Upper lobe of right lung (tissue), 1 donor: ENCODE measurements around the gene CDC42SE2. TPM values are rescaled to one million over a fixed set of nuclear protein-coding genes. Genes with fewer than 3 reads are reported as not detected.

Experiments used
- ATAC-seq: fragments of 200-7000 bp; cut with Tn5 transposase; one replicate; pipeline ENCODE4 v1.9.1; 2020; ENCODE audit warnings: mild to moderate bottlenecking, moderate library complexity
- DNase-seq: peaks from one replicate; pipeline ENCODE4 v3.0.0-alpha.2; 2020
- H3K27ac ChIP-seq: fragments of 200-600 bp; one replicate; pipeline ENCODE4 v1.8.0; 2022
- H3K27me3 ChIP-seq: fragments of 200-600 bp; one replicate; pipeline ENCODE4 v1.8.0; 2022; ENCODE audit warnings: mild to moderate bottlenecking
- H3K36me3 ChIP-seq: fragments of 200-600 bp; one replicate; pipeline ENCODE4 v1.8.0; 2022
- H3K4me1 ChIP-seq: fragments of 200-600 bp; one replicate; pipeline ENCODE4 v1.8.0; 2022
- H3K4me3 ChIP-seq: fragments of 200-600 bp; one replicate; pipeline ENCODE4 v1.8.0; 2022; ENCODE audit warnings: mild to moderate bottlenecking
- H3K9me3 ChIP-seq: fragments of 200-600 bp; one replicate; pipeline ENCODE4 v1.8.0; 2022
- CTCF ChIP-seq: fragments of 200-600 bp; IDR thresholded peaks from one replicate; pipeline ENCODE4 v1.8.0; 2022; ENCODE audit warnings: antibody characterized with exemption
- intact Hi-C: fragments of 100-400 bp; cut with DNase I; formaldehyde crosslinking; loops from one replicate; pipeline ENCODE4 v1.11.0; 2022
- total RNA-seq: library from RNA; stranded (reverse); fragmentation: NEBNext Ultra II Directional; extraction: Animal tissue kit (Norgen Biotek cat#: 25700); gene quantifications from one replicate; pipeline ENCODE4 v1.2.1, GENCODE V29; 2021
- donor health status: DM: no; HTN: yes; CAD: no; lungs with severe emphysema.

The CDC42SE2 gene
- total RNA-seq, 1 donor from 2014 or later, result 37.0 TPM

- Histone ChIP-seq H3K4me1 (peaks cover 10% of the 10 kb centered on the region), H3K27ac (no peak overlapping the region), H3K4me3 (no peak overlapping the region), H3K9me3 (no peaks in the 10 kb centered on the region), H3K36me3 (peaks cover 17% of the 10 kb centered on the region), H3K27me3 (no peaks in the 10 kb centered on the region)
- intact Hi-C loops, result no loop called here
- no peak for TF ChIP-seq CTCF
- DNase-seq (no peak), ATAC-seq (no peak)
Observed at GRCh38 chr5:131357739-131358561, 94.1 kb downstream of the CDC42SE2 start.

DNA sequence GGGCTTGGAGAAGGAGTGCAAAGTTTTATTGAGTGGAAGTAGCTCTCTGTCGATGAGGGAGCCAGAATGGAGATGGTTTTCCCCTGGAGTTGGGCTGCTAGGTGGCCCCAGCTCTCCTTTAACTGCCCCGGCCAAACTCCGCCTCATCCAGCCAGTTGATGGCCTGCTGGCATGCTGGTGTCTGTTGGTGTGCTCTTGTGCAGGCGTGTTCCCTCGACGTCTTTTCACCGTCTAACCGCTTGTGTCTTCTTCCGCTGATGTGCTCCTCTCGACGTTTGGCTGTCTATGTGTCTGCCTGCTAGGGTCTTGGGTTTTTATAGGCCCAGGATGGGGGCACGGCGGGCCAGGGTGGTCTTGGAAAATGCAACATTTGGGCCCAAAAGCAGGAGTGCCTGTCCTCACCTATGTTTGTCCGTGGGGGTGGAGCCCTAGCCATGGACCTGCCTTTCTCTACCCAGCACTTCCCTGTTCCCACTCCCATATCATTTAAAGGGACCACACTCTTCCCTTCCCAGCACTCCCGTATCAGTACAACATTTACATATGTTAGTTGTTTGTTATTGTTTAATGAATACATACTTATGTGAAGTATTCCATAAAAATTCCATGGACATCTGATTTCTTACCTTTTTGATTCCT, 97.9 kb downstream of the CDC42SE2 start:
- ATAC-seq, result no peak
- no peak overlapping the region for H3K27ac ChIP-seq
- H3K9me3 ChIP-seq, result no peaks in the 10 kb centered on the region
- peaks cover 4% of the 10 kb centered on the region for H3K4me1 ChIP-seq
- intact Hi-C loops, result no loop called here
- no peak overlapping the region for H3K4me3 ChIP-seq
- H3K36me3 ChIP-seq, result peaks cover 17% of the 10 kb centered on the region
- TF ChIP-seq CTCF, result no peak
- H3K27me3 ChIP-seq, result no peaks in the 10 kb centered on the region
- DNase-seq, result no peak

DNA sequence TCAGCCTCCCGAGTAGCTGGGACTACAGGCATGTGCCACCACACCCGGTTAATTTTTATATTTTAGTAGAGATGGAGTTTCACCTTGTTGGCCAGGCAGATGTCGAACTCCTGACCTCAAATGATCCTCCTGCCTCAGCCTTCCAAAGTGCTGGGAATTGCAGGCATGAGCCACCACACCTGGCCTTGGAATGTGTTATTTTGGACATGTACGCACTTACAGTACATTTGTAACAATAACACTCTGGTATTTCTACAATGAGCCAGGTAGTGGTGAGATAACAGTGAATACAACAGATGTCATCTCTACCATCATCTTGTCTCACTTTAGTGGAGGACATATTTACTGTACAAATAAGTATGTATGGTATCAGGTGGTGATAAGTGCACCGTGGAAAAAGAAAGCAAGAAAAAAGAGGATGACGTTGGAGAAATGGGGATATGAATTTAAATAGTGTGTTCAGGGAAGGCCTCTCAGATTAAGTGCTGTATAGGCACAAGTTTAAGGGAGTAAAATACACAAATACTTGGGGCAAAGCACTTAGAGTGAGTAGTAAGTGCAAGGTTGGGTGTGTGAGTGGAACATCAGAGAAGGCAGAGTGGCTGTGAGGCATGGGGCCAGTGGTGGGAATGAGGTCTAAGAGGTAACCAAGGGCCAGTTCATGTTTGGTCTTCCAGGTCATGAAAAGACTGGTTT, 100.1 kb downstream of the CDC42SE2 start:
- no peaks in the 10 kb centered on the region for H3K27me3 ChIP-seq
- H3K4me1 ChIP-seq, result peaks cover 4% of the 10 kb centered on the region
- no peak overlapping the region for H3K27ac ChIP-seq
- ATAC-seq (peak; percentile 36), DNase-seq (no peak)
- intact Hi-C loops, result no loop called here
- H3K9me3 ChIP-seq, result peaks cover 4% of the 10 kb centered on the region
- peaks cover 17% of the 10 kb centered on the region for H3K36me3 ChIP-seq
- TF ChIP-seq CTCF, result no peak
- no peak overlapping the region for H3K4me3 ChIP-seq

GRCh38 chr5:131364507-131365050, 100.7 kb downstream of the CDC42SE2 start:
- DNase-seq, result no peak
- Histone ChIP-seq H3K27me3 (no peaks in the 10 kb centered on the region), H3K9me3 (peaks cover 4% of the 10 kb centered on the region), H3K27ac (no peak overlapping the region), H3K4me1 (peaks cover 4% of the 10 kb centered on the region), H3K36me3 (peaks cover 12% of the 10 kb centered on the region), H3K4me3 (no peak overlapping the region)
- TF ChIP-seq CTCF, result no peak
- ATAC-seq, result peak; percentile 55
- intact Hi-C loops, result no loop called here

- no peak overlapping the region for H3K4me3 ChIP-seq
- H3K27me3 ChIP-seq, result no peaks in the 10 kb centered on the region
- DNase-seq, result no peak
- TF ChIP-seq CTCF, result no peak
- H3K36me3 ChIP-seq, result no peaks in the 10 kb centered on the region
- H3K9me3 ChIP-seq, result peaks cover 4% of the 10 kb centered on the region
- ATAC-seq, result no peak
- intact Hi-C loops, result no loop called here
- H3K4me1 ChIP-seq, result peaks cover 4% of the 10 kb centered on the region
- H3K27ac ChIP-seq, result no peak overlapping the region
Observed at GRCh38 chr5:131366428-131366827, 102.6 kb downstream of the CDC42SE2 start.
